HL-60 (cell line): ENCODE measurements around the gene MYO16.

Source experiments
- DNase-seq, 2 experiments: peaks; one replicate each; pipeline ENCODE4 v3.0.0-alpha.2; 2010 to 2020; ENCODE audit warnings: low read depth in 1 of 2, low spot score in 1 of 2
- H3K27ac ChIP-seq: fragments of 250-450 bp; sonication (Bioruptor Pico); replicated peaks from 2 replicates; pipeline ENCODE4 v1.5.1; 2020; ENCODE audit warnings: mild to moderate bottlenecking, moderate library complexity
- H3K27me3 ChIP-seq: fragments of 250-450 bp; sonication (Bioruptor Pico); 2 replicates; pipeline ENCODE4 v1.5.1; 2021; ENCODE audit warnings: mild to moderate bottlenecking, moderate library complexity; ENCODE audit not compliant: insufficient read depth, poor library complexity, severe bottlenecking
- H3K4me3 ChIP-seq: replicated peaks from 2 replicates; pipeline ENCODE4 v1.5.1; 2011; ENCODE audit warnings: mild to moderate bottlenecking, control low read depth, low read length; ENCODE audit not compliant: insufficient read depth
- GABPA ChIP-seq: IDR thresholded peaks from 2 replicates; pipeline ENCODE4 v1.6.1; 2012; ENCODE audit warnings: low read depth
- POLR2AphosphoS5 ChIP-seq: IDR thresholded peaks from 2 replicates; pipeline ENCODE4 v1.6.1; 2012; ENCODE audit warnings: low read depth
- REST ChIP-seq: IDR thresholded peaks from 2 replicates; pipeline ENCODE4 v1.6.1; 2012; ENCODE audit warnings: low read depth; ENCODE audit not compliant: insufficient replicate concordance
- SPI1 ChIP-seq: IDR thresholded peaks from 2 replicates; pipeline ENCODE4 v1.6.1; 2012; ENCODE audit warnings: low read depth, mild to moderate bottlenecking, borderline replicate concordance
- TF ChIP-seq, protein P1 (sequence below): IDR thresholded peaks from one replicate; pipeline ENCODE4 v1.5.1; 2011; ENCODE audit warnings: low read length, control low read depth, inconsistent platforms; ENCODE audit not compliant: insufficient read depth

MYO16 gene

DNA sequence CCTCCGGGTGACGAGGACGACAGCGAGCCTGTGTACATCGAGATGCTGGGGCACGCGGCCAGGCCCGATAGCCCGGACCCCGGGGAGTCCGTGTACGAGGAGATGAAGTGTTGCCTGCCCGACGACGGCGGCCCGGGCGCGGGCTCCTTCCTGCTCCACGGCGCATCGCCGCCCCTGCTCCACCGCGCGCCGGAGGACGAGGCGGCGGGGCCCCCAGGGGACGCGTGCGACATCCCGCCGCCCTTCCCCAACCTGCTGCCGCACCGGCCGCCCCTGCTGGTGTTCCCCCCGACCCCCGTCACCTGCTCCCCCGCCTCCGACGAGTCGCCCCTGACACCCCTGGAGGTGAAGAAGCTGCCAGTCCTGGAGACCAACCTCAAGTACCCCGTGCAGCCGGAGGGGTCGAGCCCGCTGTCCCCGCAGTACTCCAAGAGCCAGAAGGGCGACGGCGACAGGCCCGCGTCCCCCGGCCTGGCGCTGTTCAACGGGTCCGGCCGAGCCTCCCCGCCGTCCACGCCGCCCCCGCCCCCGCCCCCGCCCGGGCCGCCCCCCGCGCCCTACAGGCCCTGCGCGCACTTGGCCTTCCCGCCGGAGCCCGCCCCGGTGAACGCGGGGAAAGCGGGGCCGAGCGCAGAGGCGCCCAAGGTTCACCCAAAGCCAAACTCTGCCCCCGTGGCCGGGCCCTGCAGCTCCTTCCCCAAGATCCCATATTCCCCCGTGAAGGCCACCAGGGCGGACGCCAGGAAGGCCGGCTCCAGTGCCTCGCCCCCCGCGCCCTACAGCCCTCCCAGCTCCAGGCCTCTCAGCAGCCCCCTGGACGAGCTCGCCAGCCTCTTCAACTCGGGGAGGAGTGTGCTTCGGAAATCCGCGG, 511.3 kb downstream of the MYO16 start:
- Histone ChIP-seq H3K27me3 (no peaks in the 10 kb centered on the region), H3K27ac (no peak overlapping the region), H3K4me3 (no peak overlapping the region)
- no peak for DNase-seq
- TF ChIP-seq SPI1 (no peak), POLR2AphosphoS5 (no peak), REST (no peak), GABPA (no peak)
- TF ChIP-seq, protein P1, sequence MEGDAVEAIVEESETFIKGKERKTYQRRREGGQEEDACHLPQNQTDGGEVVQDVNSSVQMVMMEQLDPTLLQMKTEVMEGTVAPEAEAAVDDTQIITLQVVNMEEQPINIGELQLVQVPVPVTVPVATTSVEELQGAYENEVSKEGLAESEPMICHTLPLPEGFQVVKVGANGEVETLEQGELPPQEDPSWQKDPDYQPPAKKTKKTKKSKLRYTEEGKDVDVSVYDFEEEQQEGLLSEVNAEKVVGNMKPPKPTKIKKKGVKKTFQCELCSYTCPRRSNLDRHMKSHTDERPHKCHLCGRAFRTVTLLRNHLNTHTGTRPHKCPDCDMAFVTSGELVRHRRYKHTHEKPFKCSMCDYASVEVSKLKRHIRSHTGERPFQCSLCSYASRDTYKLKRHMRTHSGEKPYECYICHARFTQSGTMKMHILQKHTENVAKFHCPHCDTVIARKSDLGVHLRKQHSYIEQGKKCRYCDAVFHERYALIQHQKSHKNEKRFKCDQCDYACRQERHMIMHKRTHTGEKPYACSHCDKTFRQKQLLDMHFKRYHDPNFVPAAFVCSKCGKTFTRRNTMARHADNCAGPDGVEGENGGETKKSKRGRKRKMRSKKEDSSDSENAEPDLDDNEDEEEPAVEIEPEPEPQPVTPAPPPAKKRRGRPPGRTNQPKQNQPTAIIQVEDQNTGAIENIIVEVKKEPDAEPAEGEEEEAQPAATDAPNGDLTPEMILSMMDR: no peak

DNA sequence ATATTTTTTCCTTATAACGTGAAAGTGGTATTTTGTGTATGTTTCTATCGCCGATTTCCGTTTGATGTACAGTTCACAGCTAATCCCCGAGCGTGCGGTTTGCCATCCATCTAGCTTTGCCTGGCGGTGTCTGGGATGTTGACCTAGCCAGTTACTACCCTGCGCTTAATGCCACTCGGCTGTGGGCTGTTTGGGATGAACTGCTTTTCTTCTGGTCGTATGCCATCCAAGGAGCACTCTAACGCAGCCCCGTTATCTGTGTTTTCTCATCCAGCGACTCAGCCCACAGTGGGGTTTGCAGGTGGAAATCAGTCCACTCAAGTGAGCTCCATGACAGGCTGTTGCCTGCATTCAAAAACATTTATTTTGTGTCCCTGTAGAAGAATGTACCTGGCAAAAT, 512.3 kb downstream of the MYO16 start:
- no peak overlapping the region for H3K4me3 ChIP-seq
- TF ChIP-seq GABPA (no peak), SPI1 (no peak), REST (no peak), POLR2AphosphoS5 (no peak)
- no peaks in the 10 kb centered on the region for H3K27me3 ChIP-seq
- H3K27ac ChIP-seq: no peak overlapping the region
- DNase-seq: no peak

DNA sequence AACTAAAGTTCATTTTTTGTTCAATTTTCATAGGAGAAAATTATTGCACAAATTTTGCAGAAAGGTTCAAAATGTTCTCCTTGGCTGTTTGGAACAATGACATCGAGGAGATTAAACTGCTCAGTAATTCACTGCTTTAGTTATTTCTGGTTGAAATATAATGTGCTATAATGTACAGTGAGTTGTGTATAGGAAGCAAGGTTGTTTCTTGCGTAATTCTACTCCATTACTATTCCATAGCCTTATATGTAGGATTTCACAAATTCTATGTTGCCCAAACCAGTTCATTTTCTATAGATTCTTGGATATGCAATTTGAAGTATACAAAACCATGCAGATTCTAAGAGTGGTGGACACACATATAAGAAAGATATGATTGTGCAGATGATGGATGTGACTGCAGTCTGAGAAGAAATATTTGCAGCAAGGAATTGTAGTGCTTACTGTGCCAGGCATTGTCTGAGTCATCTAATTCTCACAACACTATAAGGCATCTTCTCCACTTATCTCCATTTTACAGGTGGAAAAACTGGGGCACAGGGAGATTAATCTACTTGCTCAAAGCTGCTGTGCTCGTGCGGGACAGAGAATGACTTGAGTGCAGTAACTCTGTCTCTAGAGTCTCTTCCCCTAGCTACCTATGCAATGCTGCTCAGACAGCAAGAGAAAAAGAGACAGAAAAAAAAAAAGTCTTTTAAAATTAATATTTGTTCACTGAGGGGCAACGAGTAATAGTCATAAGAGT, 515.5 kb downstream of the MYO16 start:
- Histone ChIP-seq H3K4me3 (no peak overlapping the region), H3K27ac (no peak overlapping the region), H3K27me3 (no peaks in the 10 kb centered on the region)
- TF ChIP-seq, protein P1: no peak
- no peak for TF ChIP-seq POLR2AphosphoS5
- TF ChIP-seq REST: no peak
- TF ChIP-seq SPI1: no peak
- TF ChIP-seq GABPA: no peak
- DNase-seq: no peak
